ENCODE data around the gene ESR1.

The ESR1 gene

DNA sequence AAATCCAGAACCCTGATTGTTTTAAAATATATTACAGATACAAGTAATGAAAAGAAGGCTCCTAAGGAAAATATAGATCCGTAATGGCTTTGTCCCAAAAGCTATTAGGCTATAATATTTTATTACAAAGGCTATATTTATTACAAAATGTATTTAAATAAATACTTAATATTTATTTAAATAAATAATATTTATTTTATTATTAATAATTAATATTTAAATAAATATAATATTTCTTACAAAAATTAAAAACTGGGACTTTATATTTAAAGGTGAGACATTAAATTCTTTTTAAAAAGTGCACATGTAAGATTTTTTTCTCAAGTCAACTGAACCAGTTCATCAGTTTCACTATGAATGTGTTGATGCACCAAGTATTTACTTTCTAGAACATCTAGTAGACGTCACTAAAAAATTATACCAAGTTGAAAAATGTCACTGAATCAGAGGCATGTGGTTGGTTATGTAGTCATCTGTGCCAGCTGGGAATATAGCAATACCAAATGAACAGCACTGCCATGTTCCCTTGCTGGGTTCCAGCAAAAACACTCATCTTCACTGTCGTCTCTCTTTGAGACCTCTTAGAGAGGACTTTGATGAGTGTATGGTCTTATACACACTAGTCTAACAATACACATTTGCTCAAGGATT lies 278.9 kb downstream of the ESR1 start:
- no peak overlapping the region for H3K9ac ChIP-seq (ENCODE audit: low read length)
- H3K4me3 ChIP-seq (ENCODE audit: low read depth in 1 of 2, low read length in 2 of 2) = no peak overlapping the region
- H3K36me3 ChIP-seq (ENCODE audit: insufficient read depth, low read length) = no peaks in the 10 kb centered on the region
- no peaks in the 10 kb centered on the region for H3K9me3 ChIP-seq (ENCODE audit: low read length)
- no peaks in the 10 kb centered on the region for H3K4me1 ChIP-seq (ENCODE audit: insufficient read depth, low read length)
- no peaks in the 10 kb centered on the region for H3K27me3 ChIP-seq (ENCODE audit: control insufficient read depth in 1 of 2, insufficient read depth in 2 of 2, low read length in 2 of 2)
- no peak overlapping the region for H3K27ac ChIP-seq (ENCODE audit: low read depth, low read length)

DNA sequence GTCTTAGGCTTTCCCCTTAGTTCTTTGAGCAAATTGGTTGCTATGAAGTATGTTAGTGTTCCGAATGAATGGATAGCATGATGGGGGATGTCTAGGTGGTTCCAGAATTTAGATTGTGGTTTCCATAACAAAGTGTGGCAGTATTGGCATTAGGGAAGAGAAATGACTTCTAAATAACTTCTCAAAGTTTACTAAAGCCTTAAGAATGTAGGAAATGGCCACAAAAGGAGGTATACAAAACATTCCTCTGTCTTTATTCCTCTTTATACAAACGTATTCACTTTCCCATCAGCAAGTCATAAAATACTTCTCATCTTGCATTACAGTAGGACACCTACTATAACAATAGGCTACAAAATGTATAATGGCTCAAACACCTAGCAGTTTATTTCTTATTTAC lies 279.6 kb downstream of the ESR1 start:
- Histone ChIP-seq H3K27me3 (ENCODE audit: control insufficient read depth in 1 of 2, insufficient read depth in 2 of 2, low read length in 2 of 2) (no peaks in the 10 kb centered on the region), H3K9me3 (ENCODE audit: low read length) (no peaks in the 10 kb centered on the region), H3K9ac (ENCODE audit: low read length) (no peak overlapping the region), H3K4me1 (ENCODE audit: insufficient read depth, low read length) (no peaks in the 10 kb centered on the region), H3K4me3 (ENCODE audit: low read depth in 1 of 2, low read length in 2 of 2) (no peak overlapping the region), H3K27ac (ENCODE audit: low read depth, low read length) (no peak overlapping the region), H3K36me3 (ENCODE audit: insufficient read depth, low read length) (no peaks in the 10 kb centered on the region)

DNA sequence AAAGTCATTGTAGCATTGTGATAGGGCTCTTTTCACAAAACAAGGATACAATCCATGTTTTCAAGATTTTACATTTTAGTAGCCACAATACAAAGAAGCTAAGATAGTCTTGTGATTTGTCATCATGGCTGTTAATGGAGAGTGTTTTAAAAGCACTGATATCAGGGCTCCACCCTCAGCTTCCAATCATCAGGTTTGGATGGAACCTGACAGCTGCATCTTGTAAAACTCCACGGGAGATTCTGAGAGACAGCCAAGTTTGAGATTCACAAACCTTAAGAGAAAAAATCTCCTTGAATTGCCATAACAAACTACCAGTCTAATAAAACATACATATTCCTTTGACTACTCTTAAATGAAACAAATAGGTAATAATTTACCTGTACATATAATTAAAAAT lies 280.2 kb downstream of the ESR1 start:
- Histone ChIP-seq H3K9ac (ENCODE audit: low read length) (no peak overlapping the region), H3K27me3 (ENCODE audit: control insufficient read depth in 1 of 2, insufficient read depth in 2 of 2, low read length in 2 of 2) (no peaks in the 10 kb centered on the region), H3K36me3 (ENCODE audit: insufficient read depth, low read length) (no peaks in the 10 kb centered on the region), H3K27ac (ENCODE audit: low read depth, low read length) (no peak overlapping the region), H3K4me1 (ENCODE audit: insufficient read depth, low read length) (no peaks in the 10 kb centered on the region), H3K9me3 (ENCODE audit: low read length) (no peaks in the 10 kb centered on the region), H3K4me3 (ENCODE audit: low read depth in 1 of 2, low read length in 2 of 2) (no peak overlapping the region)

DNA sequence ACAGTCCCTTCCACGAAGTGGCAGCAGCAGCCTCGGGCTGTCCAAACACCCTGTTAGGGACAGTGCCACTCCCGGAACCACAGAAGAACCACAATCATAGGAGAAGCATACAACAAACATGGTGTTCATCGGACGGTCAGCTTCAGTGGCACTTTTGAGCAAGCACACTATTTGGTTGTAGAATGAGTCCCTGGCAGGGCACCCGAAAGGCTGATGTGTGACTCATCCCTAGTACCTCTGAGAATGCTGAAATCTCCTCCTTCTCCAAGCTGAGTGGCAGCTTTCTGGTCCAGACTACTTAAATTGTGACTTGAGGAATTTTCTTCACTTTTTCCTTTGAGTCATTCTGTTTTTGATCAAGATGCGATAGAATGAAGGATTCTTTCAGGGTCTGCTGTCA lies 282.5 kb downstream of the ESR1 start:
- peaks cover 5% of the 10 kb centered on the region for H3K4me1 ChIP-seq (ENCODE audit: insufficient read depth, low read length)
- no peaks in the 10 kb centered on the region for H3K27me3 ChIP-seq (ENCODE audit: control insufficient read depth in 1 of 2, insufficient read depth in 2 of 2, low read length in 2 of 2)
- no peak overlapping the region for H3K9ac ChIP-seq (ENCODE audit: low read length)
- H3K36me3 ChIP-seq (ENCODE audit: insufficient read depth, low read length) = no peaks in the 10 kb centered on the region
- no peak overlapping the region for H3K27ac ChIP-seq (ENCODE audit: low read depth, low read length)
- H3K9me3 ChIP-seq (ENCODE audit: low read length) = no peaks in the 10 kb centered on the region
- no peak overlapping the region for H3K4me3 ChIP-seq (ENCODE audit: low read depth in 1 of 2, low read length in 2 of 2)

DNA sequence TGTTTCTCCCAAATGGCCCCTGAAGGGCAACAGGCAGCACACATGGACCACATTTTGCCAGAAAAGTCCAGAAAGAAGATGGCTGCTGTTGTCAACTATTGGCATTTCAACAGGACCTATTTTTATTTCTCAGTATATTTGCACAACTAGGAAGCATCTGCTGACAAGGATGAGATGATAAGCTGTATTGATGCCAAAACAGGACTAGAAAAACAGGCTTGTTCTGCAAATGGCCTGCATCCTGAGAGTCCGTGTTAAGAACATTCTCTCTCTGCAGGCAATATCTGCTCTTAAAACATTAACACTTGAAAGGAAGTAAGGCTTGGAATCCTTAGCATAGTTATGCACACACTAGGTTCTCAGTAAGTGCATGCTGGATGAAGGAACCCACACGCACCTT lies 283.7 kb downstream of the ESR1 start:
- Histone ChIP-seq H3K4me1 (ENCODE audit: insufficient read depth, low read length) (peaks cover 5% of the 10 kb centered on the region), H3K4me3 (ENCODE audit: low read depth in 1 of 2, low read length in 2 of 2) (no peak overlapping the region), H3K9ac (ENCODE audit: low read length) (no peak overlapping the region), H3K36me3 (ENCODE audit: insufficient read depth, low read length) (no peaks in the 10 kb centered on the region), H3K9me3 (ENCODE audit: low read length) (no peaks in the 10 kb centered on the region), H3K27me3 (ENCODE audit: control insufficient read depth in 1 of 2, insufficient read depth in 2 of 2, low read length in 2 of 2) (no peaks in the 10 kb centered on the region), H3K27ac (ENCODE audit: low read depth, low read length) (no peak overlapping the region)

DNA sequence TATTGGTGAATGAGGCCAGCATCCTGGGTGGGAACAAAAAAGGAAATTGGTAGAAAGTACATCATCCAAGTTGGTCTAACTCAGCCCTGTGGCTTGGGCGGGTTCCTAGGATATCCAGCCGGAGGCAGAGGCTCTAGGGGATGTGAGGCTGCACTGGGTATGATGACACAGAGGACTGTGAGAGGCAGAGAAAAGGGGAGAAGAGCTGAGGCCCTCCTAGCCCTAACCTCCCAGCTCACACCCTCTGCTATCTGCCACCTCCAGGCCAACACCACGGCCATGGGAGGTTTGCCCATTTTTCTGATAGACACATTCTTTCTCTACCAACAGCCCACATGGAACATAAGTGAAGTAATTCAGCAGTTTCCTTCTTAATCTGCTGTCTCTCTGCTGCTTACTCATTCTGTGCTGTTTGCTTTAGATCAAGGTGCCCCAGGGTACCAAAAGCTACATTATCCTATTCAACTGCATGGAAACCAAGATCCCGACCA lies 284.4 kb downstream of the ESR1 start:
- Histone ChIP-seq H3K9me3 (ENCODE audit: low read length) (no peaks in the 10 kb centered on the region), H3K27ac (ENCODE audit: low read depth, low read length) (no peak overlapping the region), H3K9ac (ENCODE audit: low read length) (no peak overlapping the region), H3K27me3 (ENCODE audit: control insufficient read depth in 1 of 2, insufficient read depth in 2 of 2, low read length in 2 of 2) (no peaks in the 10 kb centered on the region), H3K4me1 (ENCODE audit: insufficient read depth, low read length) (peaks cover 5% of the 10 kb centered on the region), H3K36me3 (ENCODE audit: insufficient read depth, low read length) (no peaks in the 10 kb centered on the region), H3K4me3 (ENCODE audit: low read depth in 1 of 2, low read length in 2 of 2) (no peak overlapping the region)

DNA sequence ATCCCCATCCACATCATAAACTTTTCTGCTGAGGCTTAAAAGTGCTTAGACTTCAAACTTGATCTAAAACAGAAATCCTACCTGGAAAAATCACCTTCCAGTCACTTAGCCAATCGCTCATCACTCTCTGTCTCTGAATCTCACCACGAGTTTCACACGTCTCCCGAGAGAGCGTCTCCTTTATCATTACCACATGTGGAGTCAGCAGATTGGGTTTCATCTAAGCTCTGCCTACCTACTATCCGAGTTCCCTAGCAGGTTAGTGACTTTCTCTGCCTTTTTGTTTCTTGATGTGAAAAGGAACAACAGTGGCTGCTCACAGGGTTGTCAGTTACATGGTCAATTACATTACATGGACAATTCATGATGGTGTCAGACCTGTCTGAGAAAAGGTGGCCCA lies 286.2 kb downstream of the ESR1 start:
- Histone ChIP-seq H3K4me3 (ENCODE audit: low read depth in 1 of 2, low read length in 2 of 2) (no peak overlapping the region), H3K27ac (ENCODE audit: low read depth, low read length) (no peak overlapping the region), H3K9ac (ENCODE audit: low read length) (no peak overlapping the region), H3K36me3 (ENCODE audit: insufficient read depth, low read length) (no peaks in the 10 kb centered on the region), H3K27me3 (ENCODE audit: control insufficient read depth in 1 of 2, insufficient read depth in 2 of 2, low read length in 2 of 2) (no peaks in the 10 kb centered on the region), H3K4me1 (ENCODE audit: insufficient read depth, low read length) (peaks cover 5% of the 10 kb centered on the region), H3K9me3 (ENCODE audit: low read length) (no peaks in the 10 kb centered on the region)

DNA sequence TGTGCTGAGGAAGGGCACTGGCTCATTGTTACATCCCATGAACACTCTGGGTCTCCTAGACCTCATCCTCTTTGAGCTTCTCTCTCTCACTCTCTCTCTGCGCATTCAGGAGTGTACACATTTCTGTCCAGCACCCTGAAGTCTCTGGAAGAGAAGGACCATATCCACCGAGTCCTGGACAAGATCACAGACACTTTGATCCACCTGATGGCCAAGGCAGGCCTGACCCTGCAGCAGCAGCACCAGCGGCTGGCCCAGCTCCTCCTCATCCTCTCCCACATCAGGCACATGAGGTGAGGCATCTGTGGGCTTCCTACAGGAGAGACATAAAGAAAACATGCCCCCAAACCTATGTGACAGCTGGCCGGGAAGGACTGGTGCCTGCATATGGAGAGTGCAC lies 286.8 kb downstream of the ESR1 start:
- no peak overlapping the region for H3K4me3 ChIP-seq (ENCODE audit: low read depth in 1 of 2, low read length in 2 of 2)
- no peak overlapping the region for H3K27ac ChIP-seq (ENCODE audit: low read depth, low read length)
- no peaks in the 10 kb centered on the region for H3K36me3 ChIP-seq (ENCODE audit: insufficient read depth, low read length)
- H3K27me3 ChIP-seq (ENCODE audit: control insufficient read depth in 1 of 2, insufficient read depth in 2 of 2, low read length in 2 of 2) = no peaks in the 10 kb centered on the region
- H3K9me3 ChIP-seq (ENCODE audit: low read length) = no peaks in the 10 kb centered on the region
- no peak overlapping the region for H3K9ac ChIP-seq (ENCODE audit: low read length)
- peaks cover 5% of the 10 kb centered on the region for H3K4me1 ChIP-seq (ENCODE audit: insufficient read depth, low read length)

DNA sequence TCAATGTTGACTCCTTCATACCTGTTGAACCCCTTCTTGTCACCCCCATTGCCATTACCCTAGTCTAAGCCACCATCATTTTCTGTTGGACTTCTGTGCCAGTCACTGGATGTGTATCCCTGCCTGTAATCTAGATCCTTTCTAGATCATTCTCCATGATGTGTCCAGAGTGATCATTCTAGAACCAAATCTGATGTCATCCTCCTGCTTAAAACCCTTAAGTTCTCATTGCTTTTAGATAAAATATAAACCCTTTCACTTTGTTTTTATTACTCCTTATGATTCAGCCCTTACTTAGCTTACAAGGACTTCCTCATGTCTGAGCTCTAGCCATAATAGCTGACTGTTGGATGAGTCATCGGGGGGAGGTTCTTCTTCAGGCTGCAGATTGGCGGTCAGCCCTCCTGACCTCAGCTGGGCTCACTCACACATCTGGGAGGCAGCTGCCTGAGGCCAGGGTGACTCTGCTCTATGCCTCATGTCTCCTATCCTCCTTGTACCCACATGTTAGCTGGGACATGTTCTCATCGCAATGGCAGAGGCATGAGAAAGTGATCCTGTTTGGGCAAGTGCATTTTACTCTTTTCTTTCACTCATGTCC lies 287.6 kb downstream of the ESR1 start:
- H3K27me3 ChIP-seq (ENCODE audit: control insufficient read depth in 1 of 2, insufficient read depth in 2 of 2, low read length in 2 of 2) = no peaks in the 10 kb centered on the region
- peaks cover 5% of the 10 kb centered on the region for H3K4me1 ChIP-seq (ENCODE audit: insufficient read depth, low read length)
- no peaks in the 10 kb centered on the region for H3K36me3 ChIP-seq (ENCODE audit: insufficient read depth, low read length)
- H3K27ac ChIP-seq (ENCODE audit: low read depth, low read length) = no peak overlapping the region
- no peak overlapping the region for H3K4me3 ChIP-seq (ENCODE audit: low read depth in 1 of 2, low read length in 2 of 2)
- H3K9me3 ChIP-seq (ENCODE audit: low read length) = no peaks in the 10 kb centered on the region
- H3K9ac ChIP-seq (ENCODE audit: low read length) = no peak overlapping the region

DNA sequence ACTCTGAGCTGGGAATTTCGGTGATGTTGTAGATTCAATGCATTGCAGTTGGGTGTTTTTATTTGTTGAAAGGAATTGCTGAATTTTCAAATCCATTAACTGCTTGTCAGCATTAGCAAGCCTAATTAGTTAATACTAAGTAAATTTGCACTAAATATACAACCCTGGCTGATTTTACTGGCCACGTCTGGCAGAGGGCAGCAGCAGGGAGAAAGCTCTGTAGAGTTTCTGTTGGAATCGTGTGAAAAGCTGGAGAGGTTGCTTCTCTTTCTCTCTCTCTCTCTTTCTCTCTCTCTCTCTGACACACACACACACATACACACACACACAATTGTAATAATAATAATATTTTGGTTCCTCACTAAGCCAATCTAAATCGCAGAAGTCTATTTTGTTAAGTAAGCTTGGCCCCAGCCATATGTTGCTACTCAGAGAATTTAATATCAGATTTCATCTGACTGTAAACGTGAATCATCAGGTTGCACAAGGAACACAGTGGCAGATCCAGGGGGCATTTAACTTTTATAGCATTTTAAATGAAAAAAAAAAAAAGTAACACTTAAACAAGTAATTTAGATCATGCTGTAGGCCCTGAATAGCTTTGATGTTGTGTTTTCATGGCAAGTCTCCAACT lies 289.5 kb downstream of the ESR1 start:
- Histone ChIP-seq H3K27me3 (ENCODE audit: control insufficient read depth in 1 of 2, insufficient read depth in 2 of 2, low read length in 2 of 2) (no peaks in the 10 kb centered on the region), H3K9me3 (ENCODE audit: low read length) (no peaks in the 10 kb centered on the region), H3K4me3 (ENCODE audit: low read depth in 1 of 2, low read length in 2 of 2) (no peak overlapping the region), H3K9ac (ENCODE audit: low read length) (no peak overlapping the region), H3K36me3 (ENCODE audit: insufficient read depth, low read length) (no peaks in the 10 kb centered on the region), H3K27ac (ENCODE audit: low read depth, low read length) (no peak overlapping the region), H3K4me1 (ENCODE audit: insufficient read depth, low read length) (peaks cover 5% of the 10 kb centered on the region)

DNA sequence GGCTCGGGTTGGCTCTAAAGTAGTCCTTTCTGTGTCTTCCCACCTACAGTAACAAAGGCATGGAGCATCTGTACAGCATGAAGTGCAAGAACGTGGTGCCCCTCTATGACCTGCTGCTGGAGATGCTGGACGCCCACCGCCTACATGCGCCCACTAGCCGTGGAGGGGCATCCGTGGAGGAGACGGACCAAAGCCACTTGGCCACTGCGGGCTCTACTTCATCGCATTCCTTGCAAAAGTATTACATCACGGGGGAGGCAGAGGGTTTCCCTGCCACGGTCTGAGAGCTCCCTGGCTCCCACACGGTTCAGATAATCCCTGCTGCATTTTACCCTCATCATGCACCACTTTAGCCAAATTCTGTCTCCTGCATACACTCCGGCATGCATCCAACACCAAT lies 291.2 kb downstream of the ESR1 start:
- H3K36me3 ChIP-seq (ENCODE audit: insufficient read depth, low read length) = no peaks in the 10 kb centered on the region
- H3K4me3 ChIP-seq (ENCODE audit: low read depth in 1 of 2, low read length in 2 of 2) = no peak overlapping the region
- H3K9ac ChIP-seq (ENCODE audit: low read length) = no peak overlapping the region
- H3K9me3 ChIP-seq (ENCODE audit: low read length) = no peaks in the 10 kb centered on the region
- peaks cover 5% of the 10 kb centered on the region for H3K4me1 ChIP-seq (ENCODE audit: insufficient read depth, low read length)
- H3K27me3 ChIP-seq (ENCODE audit: control insufficient read depth in 1 of 2, insufficient read depth in 2 of 2, low read length in 2 of 2) = no peaks in the 10 kb centered on the region
- no peak overlapping the region for H3K27ac ChIP-seq (ENCODE audit: low read depth, low read length)
